HG03095 (cell line): ENCODE measurements around the gene ADO.
"Not testable (repeated sequence)": the region's sequence is repeated elsewhere in the genome, so short reads cannot be mapped to it uniquely, and the experiment has no call there.

Source experiments
- ATAC-seq: cut with Tn5 transposase; IDR thresholded peaks from one replicate; pipeline ENCODE4 v1.9.1; 2021; ENCODE audit warnings: moderate library complexity; ENCODE audit not compliant: unreplicated experiment

ADO gene

DNA sequence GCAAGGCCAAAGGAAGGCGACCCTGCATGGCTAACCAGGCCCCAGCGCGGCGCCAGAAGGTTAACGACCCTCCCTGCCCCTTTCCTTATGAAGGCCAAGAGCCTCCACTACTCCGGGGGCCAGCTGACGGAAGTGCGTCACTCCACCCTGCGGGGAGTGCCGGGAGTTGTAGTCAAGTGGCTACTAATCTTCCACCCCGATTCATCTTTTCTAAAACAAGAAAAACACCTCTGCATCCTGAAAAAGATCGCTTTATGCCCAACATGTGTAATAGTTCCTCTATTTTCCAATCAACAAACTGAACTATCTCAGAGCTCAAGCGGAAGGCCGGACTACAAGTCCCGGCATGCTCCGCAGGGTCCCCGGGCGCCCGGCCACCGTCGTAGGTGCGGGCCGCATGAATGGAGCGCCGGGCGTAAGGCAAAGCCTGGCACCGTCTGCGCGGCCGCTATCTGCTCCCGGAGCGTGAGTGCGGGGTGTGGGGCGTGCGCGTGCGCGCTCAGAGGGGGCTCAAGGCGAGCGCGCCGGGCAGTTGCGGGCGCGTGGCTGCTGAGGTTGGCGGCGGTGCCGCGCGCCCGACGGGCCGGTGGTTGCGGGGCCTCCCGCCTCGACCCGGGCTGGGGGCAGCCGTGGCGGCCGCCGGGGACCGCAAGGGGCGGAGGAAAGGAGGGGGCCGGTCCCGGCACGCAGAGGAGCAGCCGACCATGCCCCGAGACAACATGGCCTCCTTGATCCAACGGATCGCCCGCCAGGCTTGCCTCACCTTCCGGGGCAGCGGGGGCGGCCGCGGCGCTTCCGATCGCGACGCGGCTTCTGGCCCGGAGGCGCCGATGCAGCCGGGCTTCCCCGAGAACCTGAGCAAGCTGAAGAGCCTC is at the start of gene ADO:
Gene ADO, plus strand, starts transcription at position 365 of the 875 bp plus-strand sequence. Its CDS starts 340 bp downstream, at position 705.
- ATAC-seq = peak; percentile 84

DNA sequence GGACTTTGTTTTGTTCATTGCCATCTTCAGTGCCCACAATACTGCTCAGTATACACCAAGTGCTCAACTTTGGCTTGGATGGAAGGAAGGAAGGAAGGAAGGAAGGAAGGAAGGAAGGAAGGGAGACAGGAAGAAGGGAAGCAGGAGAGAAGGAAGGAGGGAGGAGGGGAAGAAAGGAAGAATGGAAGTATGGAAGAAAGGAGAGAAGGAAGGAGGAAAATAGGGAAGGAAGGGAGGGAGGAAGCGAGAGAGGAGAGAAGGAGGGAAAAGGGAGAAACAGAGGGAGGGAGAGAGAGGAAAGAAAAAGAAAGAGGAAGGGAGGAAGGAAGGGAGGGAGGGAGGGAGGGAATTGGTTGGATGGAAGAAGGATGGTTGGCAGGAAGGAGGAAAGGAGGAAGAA is 49.6 kb upstream of the ADO start:
- no peak for ATAC-seq

DNA sequence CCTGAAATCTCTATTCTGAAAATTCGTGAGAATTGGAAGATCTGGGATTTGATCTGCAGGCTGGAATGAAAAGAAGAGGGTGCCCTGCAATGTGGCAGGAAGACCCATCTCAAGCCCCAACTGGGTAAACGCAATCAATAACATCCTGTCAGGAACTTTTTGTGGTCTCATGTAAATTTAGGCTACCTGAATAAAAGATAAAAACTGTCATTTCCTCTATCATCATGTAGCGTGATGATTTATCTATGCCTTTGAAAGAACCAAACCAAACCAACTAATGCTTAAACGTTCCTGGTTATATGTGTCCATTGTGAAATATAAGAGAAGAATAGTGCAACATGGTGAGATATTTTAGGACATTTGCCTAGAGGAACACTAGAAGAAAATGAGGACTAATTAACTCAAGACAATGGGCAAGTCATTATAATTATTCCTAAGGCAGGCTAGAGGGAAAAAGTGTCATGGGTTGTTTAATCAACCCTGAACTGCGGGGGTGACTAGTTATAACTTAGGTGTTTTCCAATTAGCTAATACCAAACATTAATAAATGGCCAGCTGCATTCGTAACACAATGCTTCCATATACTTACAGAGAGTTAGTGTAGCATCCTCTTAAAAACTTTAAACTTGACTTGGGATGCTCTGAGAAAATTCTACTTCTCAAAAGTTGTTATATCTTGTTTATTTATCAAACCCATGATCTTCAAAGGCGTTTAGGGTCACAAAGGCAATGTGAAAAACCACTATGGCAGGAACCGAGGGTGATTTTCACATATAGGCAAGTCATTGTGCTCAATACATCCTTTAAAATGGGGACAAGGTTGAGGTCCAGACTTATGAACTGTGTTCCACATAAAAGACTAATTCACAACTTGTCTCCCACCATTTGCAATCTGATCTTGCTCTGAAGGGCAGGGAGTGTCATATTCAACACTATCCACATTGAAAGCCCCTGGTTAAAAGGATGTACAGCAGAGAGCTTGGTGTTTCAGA is 48.6 kb upstream of the ADO start:
- ATAC-seq = no peak

DNA sequence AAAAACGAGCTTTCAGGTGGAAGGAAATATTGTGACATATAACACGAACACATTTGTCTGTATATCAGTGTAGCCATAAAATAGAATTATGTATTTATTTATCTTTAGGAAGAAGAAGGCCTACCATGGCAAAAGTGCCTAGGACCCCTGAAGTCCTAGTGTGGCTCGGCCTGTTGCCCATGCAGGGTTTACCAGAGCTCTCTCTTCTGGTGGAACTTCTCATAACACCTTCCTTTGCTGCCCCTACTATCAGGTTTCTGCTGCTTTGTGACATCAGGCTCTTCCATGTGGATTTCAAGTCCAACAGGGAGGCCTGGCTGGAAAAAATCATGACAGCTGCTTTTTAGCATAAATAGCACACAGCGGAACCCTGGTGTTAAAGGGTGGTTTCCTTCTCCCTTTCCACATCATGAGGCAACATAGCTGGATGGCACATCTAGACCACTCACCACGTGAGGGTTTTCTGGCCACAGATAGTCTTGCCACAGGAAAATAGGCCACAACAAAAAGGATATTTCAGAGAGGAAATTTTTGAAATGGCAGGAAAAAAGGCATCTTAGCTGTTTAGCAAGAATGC is 44.8 kb upstream of the ADO start:
- no peak for ATAC-seq

DNA sequence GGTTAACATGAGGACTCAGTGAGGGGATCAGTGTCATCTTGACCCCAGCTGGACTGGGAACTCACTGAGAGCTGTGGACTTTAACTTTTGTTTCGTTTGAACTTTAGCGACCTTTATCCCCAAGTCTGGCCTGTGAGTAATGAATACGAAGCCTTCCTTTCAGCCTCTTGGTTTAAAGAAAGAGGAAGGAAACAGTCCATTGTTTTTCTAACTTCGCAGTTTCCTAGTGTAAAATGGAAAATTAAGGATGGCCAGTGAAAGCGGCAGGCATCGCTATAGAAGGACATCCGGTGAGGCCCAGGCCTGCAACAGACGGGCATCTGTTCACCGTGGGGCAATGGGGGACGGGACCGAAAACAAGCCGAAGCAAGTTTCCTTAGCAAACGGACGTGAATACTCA is 44.1 kb upstream of the ADO start:
- ATAC-seq = no peak

DNA sequence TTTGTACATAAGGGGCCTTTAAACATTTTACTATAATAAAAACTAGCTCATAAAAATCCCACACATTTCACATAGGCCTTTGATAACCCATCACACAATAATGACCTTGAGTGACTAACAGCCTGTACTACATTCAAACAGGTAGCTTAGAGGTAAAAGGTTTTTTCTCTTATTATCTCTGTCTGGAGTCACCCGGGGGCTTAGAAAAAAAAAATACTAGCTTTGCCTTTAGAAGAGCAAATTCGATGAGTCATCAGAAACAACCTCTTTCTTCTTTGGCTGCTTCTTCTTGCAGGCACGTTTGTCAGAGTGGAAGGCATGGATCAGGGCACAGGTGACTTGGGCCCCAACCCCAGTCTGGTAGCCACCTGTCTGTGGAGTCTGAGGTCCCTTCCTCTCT is 43.4 kb upstream of the ADO start:
- no peak for ATAC-seq

DNA sequence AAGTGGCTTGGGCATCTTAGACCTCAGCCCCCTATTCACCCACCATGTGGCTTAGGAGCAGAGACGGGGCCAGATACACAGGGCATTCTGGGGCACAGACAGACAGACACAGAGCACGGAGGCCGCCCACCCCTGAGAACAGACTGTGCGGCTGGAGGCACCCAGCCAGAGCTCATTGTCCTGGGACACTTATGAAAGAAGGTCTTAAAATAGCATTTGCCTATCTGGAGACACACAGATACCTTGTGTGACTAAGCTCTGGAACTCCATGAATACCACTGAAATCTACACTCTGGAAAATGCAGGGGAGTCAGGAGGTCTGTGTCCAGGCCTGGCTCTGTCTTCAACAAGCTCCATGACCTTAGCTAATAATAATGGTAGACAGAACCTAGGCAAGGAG is 41.4 kb upstream of the ADO start:
- no peak for ATAC-seq

DNA sequence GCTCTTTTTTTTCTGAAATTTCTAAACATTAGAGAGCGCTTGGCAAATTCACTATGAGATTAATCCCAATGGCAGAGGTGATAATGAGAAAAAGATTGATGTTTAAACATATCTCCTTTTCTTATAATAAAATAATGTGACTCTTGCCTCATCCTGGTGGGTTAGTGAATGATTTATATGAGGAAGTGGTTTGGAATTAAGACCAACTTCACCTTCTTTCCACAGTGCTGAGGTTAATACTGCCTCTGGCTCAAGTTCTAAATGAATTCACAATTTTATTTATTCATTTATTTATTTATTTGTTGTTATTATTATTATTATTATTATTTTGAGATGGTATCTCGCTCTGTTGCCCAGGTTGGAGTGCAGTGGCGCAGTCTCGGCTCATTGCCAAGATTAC is 40.5 kb upstream of the ADO start:
- ATAC-seq = no peak

DNA sequence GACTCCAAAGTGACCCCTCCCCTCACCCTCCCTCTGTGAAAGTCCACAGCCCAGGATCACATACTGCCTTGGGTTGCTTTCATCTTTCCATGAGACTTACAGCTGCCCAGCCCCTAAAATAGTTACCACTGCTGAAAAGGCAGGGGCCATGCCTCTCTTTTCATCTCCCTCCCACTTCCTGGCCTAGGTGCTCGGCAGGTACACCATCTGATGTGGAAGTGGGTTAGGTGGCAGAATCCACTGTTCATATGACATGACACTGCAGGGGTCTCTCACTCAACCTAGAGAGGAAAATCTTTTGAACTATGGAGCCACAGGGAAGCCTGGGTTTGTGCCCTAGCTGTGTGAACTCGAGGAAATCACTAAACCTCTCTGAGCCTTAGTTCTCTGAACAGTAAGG is 38.8 kb upstream of the ADO start:
- no peak for ATAC-seq

DNA sequence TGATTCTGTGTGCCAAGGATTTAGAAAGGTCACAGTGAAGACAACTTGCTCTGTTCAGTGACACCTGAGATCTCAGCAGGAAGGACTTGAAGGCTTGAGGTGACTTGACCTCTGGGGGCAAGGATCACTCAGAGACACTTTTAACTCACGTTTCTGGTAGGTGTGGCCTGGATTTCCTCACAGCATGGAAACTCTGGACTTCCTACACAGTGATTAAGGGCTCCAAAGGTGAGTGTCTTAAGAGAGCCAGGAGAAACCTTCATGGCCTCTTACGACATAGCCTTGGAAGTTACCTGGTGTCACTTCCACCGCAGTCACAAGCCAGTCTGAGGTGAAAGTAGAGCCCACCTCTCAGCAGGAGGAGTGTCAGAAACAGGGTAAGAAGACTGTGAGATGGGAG is 38.1 kb upstream of the ADO start:
- no peak for ATAC-seq

DNA sequence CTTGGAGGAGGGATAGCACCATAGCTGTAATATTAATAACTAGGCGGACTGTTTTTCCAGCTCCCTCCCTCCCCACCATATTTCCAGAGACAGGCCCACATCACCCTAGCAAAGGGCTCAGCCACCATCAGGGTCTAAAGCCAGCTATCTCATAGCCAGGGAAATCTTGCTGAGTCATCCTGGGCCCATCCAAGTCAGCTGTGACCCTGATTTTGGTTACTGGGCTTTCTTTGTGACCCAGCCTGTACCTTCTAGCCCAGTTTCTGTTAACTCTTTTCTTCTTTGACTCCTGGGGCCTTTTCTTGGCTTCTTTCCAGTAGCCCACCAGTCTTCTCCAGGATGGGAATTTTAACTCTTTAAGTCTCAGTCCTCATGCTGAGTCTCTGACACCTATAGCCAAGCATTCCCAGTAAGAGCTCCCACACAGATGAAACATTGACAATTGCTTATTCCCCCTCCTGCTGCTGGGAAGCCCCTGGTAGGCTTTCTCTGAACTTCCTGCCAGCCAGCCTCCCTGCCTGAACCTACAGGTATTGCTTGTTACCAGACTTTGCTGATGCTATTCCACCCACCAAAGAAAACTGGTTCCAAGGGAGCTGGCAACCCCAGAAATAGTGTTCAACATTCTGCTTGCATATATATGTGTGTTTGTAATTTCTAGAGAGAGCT is 34.8 kb upstream of the ADO start:
- ATAC-seq = no peak

DNA sequence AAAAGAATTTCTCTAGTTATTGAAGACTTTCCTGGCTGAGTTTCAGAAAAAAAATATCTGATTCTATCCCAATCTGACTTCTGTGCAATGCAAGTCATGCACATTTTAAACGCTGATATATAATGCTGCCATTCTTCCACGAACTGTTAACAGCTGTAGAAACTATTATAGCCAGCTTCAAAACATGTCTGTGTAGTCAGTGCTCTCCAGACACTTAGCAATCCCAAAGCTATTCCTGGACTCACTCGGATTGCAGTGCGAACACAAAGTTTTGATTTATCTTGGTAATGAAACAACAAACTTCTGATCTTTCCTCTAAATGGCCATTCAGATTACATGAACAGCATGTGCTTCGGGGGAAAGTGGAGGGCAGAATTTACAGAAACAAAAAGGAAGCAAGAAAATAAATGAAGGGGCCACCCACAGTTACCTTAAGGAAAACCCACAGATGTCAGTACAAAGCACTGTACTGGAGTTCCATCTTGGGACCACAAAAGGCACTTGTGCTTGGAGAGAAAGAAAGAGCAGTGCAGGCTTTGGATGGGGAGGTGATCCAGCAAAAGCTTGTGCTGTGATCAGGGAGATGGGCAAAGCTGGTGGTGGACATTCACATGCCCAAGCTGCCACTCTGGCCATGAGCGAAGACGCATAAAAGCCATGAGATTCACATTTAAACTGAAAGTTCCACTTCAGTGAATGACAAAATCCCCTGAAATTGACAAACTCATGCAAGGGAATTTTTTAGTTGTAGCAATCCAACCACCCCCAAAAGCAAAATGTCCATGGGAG is 32.1 kb upstream of the ADO start:
- no peak for ATAC-seq

DNA sequence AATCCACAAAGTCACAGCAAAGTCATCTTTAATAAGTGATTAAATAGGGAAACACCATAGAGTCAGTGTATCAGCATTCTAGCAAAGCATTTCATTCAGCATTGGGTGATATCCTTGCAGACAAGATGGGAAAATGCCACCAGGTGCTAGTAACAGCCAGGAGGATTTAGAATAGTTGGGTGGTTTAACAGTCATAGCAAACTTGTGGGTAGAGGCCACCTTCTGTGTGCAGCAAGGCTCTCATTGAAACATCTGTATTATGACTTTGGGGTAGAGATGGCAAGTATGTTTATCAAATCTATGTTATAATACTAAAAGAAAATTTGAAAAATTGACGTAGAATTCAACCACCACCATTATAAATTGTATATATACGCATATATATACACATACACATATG is 26.4 kb upstream of the ADO start:
- no peak for ATAC-seq

DNA sequence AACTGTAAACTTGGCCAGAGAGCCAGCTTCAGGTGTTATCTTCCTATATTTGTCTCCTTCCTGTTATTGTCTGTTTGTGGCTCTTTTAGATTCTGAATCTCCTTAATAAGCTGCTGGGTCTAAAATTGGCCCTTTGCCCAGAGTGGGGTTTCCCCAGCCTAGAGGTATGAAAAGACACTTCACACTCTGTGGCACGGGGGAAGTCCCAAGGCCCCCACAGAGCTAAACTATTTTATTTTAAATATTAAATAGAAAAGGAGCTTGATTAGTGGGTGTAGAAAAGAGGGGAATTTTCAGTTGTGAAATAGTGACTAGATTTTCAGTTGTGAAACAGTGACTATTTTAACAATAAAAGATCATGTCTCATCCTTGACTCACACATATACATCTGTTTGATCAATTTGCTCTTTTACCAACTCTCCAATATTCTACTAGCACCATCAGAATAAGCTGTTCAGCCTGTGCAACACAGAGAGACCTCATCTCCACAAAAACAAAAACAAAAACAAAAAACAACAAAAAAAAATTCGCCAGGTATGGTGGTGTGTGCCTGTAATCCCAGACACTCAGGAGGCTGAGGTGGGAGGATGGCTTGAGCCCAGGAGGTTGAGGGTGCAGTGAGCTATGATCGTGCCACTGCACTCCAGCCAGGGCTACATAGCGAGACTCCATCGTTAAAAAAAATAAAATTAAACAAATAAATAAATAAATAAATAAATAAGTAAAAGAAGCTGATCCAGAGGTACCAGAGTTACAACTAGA is 24.9 kb upstream of the ADO start:
- ATAC-seq = peak; percentile 95

DNA sequence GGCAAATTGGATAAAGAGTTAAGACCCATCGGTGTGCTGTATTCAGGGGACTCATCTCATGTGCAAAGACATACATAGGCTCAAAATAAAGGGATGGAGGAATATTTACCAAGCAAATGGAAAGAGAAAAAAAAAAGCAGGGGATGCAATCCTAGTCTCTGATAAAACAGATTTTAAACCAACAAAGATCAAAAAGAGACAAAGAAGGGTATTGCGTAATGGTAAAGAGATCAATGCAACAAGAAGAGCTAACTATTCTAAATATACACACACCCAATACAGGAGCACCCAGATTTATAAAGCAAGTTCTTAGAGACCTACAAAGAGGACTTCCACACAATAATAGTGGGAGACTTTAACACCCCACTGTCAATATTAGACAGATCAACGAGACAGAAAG is 20.0 kb upstream of the ADO start:
- ATAC-seq = not testable (repeated sequence)

DNA sequence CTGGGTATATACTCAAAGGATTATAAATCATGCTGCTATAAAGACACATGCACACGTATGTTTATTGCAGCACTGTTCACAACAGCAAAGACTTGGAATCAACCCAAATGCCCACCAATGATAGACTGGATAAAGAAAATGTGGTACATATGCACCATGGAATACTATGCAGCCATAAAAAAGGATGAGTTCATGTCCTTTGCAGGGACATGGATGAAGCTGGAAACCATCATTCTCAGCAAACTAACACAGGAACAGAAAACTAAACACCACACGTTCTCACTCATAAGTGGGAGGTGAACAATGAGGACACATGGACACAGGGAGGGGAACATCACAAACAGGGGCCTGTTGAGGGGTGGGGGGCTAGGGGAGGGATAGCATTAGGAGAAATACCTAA is 16.2 kb upstream of the ADO start:
- ATAC-seq = not testable (repeated sequence)

DNA sequence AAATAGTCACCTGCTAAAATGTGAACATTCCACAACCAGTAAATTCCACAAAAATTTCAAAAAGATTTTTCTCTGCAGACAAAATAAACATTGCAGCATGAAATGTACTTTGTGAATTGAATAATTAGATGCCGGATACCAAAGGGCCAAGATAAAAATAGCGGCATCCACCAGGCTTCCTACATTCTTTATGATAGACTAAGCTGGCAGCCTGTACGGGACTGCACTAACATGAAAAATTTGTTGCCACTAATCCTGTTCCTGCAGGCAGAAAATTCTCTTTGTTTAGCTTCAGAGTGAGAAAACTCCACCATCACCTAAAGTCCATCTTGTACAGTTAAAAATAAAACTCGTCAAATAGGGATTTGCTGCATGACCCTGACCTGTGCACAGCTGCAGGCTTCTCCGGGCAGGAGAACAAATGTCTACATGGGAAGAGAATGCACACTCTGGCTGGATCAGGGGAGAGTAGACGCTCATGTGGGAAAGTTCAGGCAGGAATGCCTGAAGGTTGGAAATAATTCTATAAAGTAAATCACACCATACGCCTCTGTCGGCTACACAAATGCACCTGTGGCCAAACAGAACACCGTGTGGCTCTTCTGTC is 15.6 kb upstream of the ADO start:
- no peak for ATAC-seq

DNA sequence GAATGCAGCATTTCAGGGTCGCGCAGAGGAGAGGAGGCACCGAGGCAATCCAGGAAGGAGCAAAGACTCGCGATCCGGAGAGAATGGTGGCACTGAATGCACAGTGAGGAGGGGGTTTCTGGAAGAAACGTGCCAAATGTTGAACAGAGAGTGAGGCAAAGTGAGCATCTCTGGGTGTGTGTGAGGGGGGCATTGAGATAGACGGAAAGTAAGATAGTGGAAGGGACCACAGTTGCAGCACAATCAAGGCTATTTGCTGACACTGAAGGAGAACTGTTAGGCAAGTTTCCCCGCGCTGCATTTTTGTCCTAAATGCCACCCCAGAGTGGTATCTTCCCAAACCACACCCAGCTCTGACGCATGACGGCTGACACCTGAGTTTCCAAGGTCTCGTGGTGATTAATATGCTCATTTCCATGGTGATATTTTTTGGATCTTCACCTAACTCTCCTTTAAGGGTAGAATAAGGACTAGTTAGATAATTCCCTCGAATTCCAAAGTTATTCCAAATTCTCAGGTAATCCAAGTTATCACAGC is 14.4 kb upstream of the ADO start:
- ATAC-seq = no peak

DNA sequence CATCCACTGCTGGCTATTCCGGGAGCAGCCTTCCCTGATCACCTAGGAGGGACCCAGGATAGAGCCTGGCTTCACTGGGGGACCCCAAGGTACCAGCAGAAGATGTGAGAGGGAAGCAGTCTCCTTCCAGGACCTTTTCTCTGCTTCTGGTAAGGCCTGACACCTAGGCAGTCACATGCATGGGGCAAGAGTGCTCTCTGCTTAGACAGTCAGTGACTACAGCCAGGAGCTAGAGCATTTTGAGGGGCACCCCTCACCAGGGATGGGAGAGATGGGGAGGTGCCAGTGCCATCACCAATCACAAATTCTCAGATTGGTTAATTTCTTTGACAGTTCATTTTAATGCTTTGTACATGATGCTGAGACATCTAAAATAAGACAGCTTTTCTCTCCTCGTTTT is 13.9 kb upstream of the ADO start:
- ATAC-seq = no peak
